NT2/D1 (cell line): ENCODE measurements around the gene LEFTY1.

Source experiments
- YY1 ChIP-seq: IDR thresholded peaks from 2 replicates; pipeline ENCODE4 v1.6.1; 2011; ENCODE audit not compliant: insufficient read length, insufficient read depth
- ZNF274 ChIP-seq: IDR thresholded peaks from 2 replicates; pipeline ENCODE4 v1.6.1; 2011; ENCODE audit warnings: mild to moderate bottlenecking, low read depth, low read length

DNA sequence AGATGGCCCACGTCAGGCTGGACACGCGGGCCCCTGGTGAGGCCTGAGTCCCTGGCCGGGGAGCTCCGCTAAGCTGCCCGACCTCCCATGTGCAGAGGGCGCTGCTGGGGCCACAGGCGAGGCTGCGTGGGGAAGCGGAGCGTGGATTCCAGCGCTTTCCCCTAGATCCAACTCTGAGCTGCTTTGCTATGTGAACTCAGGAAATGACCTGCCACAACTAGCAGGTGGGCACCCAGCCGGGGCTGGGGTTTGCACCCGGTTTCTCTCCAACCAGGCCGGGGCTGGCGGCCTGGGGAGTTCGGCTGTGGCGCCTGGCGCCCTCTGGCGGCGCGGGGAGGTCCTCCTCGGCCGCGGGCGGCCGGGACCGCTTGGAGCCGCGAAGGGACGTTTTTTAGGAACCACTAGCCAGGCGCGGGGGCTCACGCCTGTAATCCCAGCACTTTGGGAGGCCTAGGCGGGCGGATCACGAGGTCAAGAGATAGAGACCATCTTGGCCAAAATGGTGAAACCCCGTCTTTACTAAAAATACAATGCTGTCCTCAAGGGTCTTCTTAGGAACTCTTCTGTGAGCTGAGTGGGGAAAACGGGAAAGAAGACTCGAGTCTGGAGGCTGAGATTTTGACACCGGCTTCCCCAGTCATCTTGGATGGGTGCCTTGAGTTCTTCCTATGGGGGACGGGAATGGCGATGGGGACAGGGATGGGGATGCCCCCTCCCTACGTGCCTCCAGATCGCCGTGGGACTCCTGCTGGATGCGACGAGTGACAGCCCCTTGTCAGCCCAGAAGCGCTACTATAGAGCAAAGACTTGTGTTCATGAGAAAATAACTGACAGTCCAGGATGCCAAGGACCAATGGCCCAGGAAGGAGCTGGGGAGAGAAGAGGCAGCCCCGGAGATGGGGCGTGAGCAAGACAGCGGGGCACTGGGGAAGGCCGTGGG, 22.5 kb upstream of the LEFTY1 start:
- no peak for TF ChIP-seq ZNF274
- no peak for TF ChIP-seq YY1
